CD4-positive, alpha-beta T cell (primary cell): ENCODE results near the gene TMEM258. TPM values are rescaled to one million over a fixed set of nuclear protein-coding genes. Genes with fewer than 3 reads are reported as not detected.

ENCODE experiments used
- ATAC-seq: fragments of 200-7000 bp; cut with Tn5 transposase; one replicate; pipeline ENCODE4 v1.10.0; 2022; ENCODE audit warnings: mild to moderate bottlenecking; ENCODE audit not compliant: poor library complexity
- CTCF ChIA-PET: fragments of 350-600 bp; sonication (Branson Sonifier 250); formaldehyde crosslinking; loops from one replicate; lab custom pipeline; 2021; ENCODE audit warnings: antibody characterized with exemption, inconsistent platforms; lab: Charles Lee
- POLR2A ChIA-PET: fragments of 350-600 bp; sonication (Branson Sonifier 250); formaldehyde crosslinking; loops from one replicate; lab custom pipeline; 2021; ENCODE audit warnings: antibody characterized with exemption, inconsistent platforms; lab: Charles Lee
- DNase-seq, 14 experiments: peaks; one replicate each; pipeline ENCODE4 v3.0.0-alpha.2; 2013 to 2020; ENCODE audit warnings: mixed read lengths in 2 of 14
- H3K27ac ChIP-seq, 2 donors: one replicate each; pipeline versions ENCODE4 v1.5.1 to v1.7.0; 2013; ENCODE audit warnings: low read length in 2 of 2, low read depth in 1 of 2, mild to moderate bottlenecking in 1 of 2
- H3K27me3 ChIP-seq, 2 experiments: 1 replicate in 1 of 2; 2 replicates in 1 of 2; pipeline versions ENCODE4 v1.6.1 to v1.7.0; 2013; ENCODE audit warnings: low read length in 2 of 2, control low read depth in 1 of 2, mild to moderate bottlenecking in 1 of 2, moderate library complexity in 1 of 2; ENCODE audit not compliant: insufficient read depth in 2 of 2, control insufficient read depth in 1 of 2
- H3K36me3 ChIP-seq: one replicate; pipeline ENCODE4 v1.6.1; 2013; ENCODE audit warnings: low read length, control low read depth; ENCODE audit not compliant: insufficient read depth
- H3K4me1 ChIP-seq: one replicate; pipeline ENCODE4 v1.6.1; 2013; ENCODE audit warnings: low read length, control low read depth; ENCODE audit not compliant: insufficient read depth
- H3K4me3 ChIP-seq: one replicate; pipeline ENCODE4 v1.5.1; 2013; ENCODE audit warnings: mild to moderate bottlenecking, low read length, moderate library complexity
- H3K9me3 ChIP-seq, 2 experiments: 1 replicate in 1 of 2; 2 replicates in 1 of 2; pipeline versions ENCODE4 v1.6.1 to v1.7.0; 2013; ENCODE audit warnings: low read length in 2 of 2, mild to moderate bottlenecking in 2 of 2, control low read depth in 1 of 2, moderate library complexity in 1 of 2; ENCODE audit not compliant: control insufficient read depth in 1 of 2, insufficient read depth in 1 of 2
- H3K27ac Mint-ChIP-seq: one replicate; pipeline ENCODE4 v1.8.0; 2020; ENCODE audit warnings: mixed read lengths
- H3K27me3 Mint-ChIP-seq: one replicate; pipeline ENCODE4 v1.8.0; 2021; ENCODE audit warnings: mixed read lengths
- H3K36me3 Mint-ChIP-seq: one replicate; pipeline ENCODE4 v1.8.0; 2021; ENCODE audit warnings: low read depth, mixed read lengths
- H3K4me1 Mint-ChIP-seq: one replicate; pipeline ENCODE4 v1.8.0; 2021; ENCODE audit warnings: low read depth, mixed read lengths
- H3K4me3 Mint-ChIP-seq: one replicate; pipeline ENCODE4 v1.8.0; 2020; ENCODE audit warnings: mild to moderate bottlenecking, mixed read lengths
- H3K9me3 Mint-ChIP-seq: one replicate; pipeline ENCODE4 v1.8.0; 2020; ENCODE audit warnings: mixed read lengths
- intact Hi-C, 2 experiments: fragments of 100-400 bp; cut with DNase I in 1 of 2; cut with micrococcal nuclease in 1 of 2; formaldehyde crosslinking; loops; one replicate each; pipeline versions ENCODE4 v1.15.1 to v1.9.0; 2023 to 2025; cut with DNase I, micrococcal nuclease
- total RNA-seq, 174 experiments: library from RNA in 2 of 174; stranded (reverse) in 2 of 174; gene quantifications; one replicate each; pipeline ENCODE4 v1.2.3 and lab custom pipeline; 2021 to 2026
- TF ChIP-seq, protein P1 (sequence below): fragments of 200-600 bp; IDR thresholded peaks from one replicate; pipeline ENCODE4 v1.8.0; 2022; ENCODE audit warnings: antibody characterized with exemption, mild to moderate bottlenecking

The TMEM258 gene
- total RNA-seq, 2 experiments from 2014 or later = 55.2 to 56.0 TPM

- intact Hi-C loops = no loop called here
- H3K4me1 Mint-ChIP-seq = peaks cover 14% of the 10 kb centered on the region
- Histone ChIP-seq H3K27ac (no peak overlapping the region), H3K4me3 (peak overlapping the region; percentile 64), H3K36me3 (no peaks in the 10 kb centered on the region), H3K27me3 (peaks cover 15 to 29% of the 10 kb centered on the region in 2 experiments), H3K4me1 (peaks cover 29% of the 10 kb centered on the region), H3K9me3 (peaks cover 0 to 11% of the 10 kb centered on the region in 2 experiments)
- ChIA-PET CTCF (interaction anchor here (2.5 to 3.7 kb wide), 2 partner anchors 11 to 30 kb away, joined by 12 to 18 read pairs; partner anchors contain the start of gene FADS1), POLR2A (no interaction called here)
- no peaks in the 10 kb centered on the region for H3K9me3 Mint-ChIP-seq
- TF ChIP-seq, protein P1, sequence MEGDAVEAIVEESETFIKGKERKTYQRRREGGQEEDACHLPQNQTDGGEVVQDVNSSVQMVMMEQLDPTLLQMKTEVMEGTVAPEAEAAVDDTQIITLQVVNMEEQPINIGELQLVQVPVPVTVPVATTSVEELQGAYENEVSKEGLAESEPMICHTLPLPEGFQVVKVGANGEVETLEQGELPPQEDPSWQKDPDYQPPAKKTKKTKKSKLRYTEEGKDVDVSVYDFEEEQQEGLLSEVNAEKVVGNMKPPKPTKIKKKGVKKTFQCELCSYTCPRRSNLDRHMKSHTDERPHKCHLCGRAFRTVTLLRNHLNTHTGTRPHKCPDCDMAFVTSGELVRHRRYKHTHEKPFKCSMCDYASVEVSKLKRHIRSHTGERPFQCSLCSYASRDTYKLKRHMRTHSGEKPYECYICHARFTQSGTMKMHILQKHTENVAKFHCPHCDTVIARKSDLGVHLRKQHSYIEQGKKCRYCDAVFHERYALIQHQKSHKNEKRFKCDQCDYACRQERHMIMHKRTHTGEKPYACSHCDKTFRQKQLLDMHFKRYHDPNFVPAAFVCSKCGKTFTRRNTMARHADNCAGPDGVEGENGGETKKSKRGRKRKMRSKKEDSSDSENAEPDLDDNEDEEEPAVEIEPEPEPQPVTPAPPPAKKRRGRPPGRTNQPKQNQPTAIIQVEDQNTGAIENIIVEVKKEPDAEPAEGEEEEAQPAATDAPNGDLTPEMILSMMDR = no peak
- H3K27ac Mint-ChIP-seq = no peak overlapping the region
- no peaks in the 10 kb centered on the region for H3K36me3 Mint-ChIP-seq
- DNase-seq = peak in 3 of 14 experiments; percentile 14 to 45 (median 38)
- H3K4me3 Mint-ChIP-seq = peak overlapping the region; percentile 79
- ATAC-seq = no peak
- peaks cover 65% of the 10 kb centered on the region for H3K27me3 Mint-ChIP-seq
These were observed 34.7 kb upstream of the TMEM258 start for GRCh38 chr11:61826930-61827570.

DNA sequence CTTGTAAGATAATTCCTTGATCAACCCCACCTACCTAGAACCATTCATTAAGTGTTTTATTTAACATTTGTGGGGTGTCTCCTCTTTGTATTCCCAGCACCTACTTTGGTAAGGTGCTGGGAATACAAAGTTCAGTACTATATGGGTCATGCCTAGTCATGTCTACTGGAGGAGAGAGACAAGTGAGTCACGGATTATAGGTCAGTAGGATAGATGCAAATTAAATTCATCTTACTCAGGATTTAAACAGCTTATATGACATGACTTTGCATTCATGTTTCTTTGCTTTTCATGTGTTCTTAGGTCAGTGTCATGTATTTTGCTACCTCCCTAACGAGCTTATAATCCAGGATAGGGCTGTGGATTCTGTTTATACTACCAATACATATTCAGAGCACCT is 27.8 kb upstream of the TMEM258 start:
- H3K27ac ChIP-seq = no peak overlapping the region
- POLR2A ChIA-PET = no interaction called here
- TF ChIP-seq, protein P1 = no peak
- Mint-ChIP-seq H3K27ac (no peak overlapping the region), H3K9me3 (no peaks in the 10 kb centered on the region), H3K27me3 (peaks cover 42% of the 10 kb centered on the region), H3K4me1 (peaks cover 11% of the 10 kb centered on the region), H3K4me3 (no peak overlapping the region), H3K36me3 (no peaks in the 10 kb centered on the region)
- H3K27me3 ChIP-seq = peaks cover 18 to 19% of the 10 kb centered on the region in 2 experiments
- intact Hi-C loops = no loop called here
- DNase-seq (no peak), ATAC-seq (no peak)
- CTCF ChIA-PET = interaction anchor here (1.0 kb wide), 1 partner anchor 23 kb away, joined by 3 read pairs; no protein-coding TSS in a partner anchor
- H3K4me1 ChIP-seq = peaks cover 20% of the 10 kb centered on the region
- no peaks in the 10 kb centered on the region for H3K36me3 ChIP-seq
- no peaks in the 10 kb centered on the region for H3K9me3 ChIP-seq
- H3K4me3 ChIP-seq = no peak overlapping the region

GRCh38 chr11:61817471-61818202 is 25.2 kb upstream of the TMEM258 start:
- POLR2A ChIA-PET = interaction anchor here (1.3 to 1.4 kb wide), 2 partner anchors 21 to 150 kb away, joined by 3 to 6 read pairs; partner anchors contain the start of gene FTH1
- H3K9me3 ChIP-seq = peaks cover 0 to 7% of the 10 kb centered on the region in 2 experiments
- intact Hi-C loops = no loop called here
- Mint-ChIP-seq H3K4me1 (peaks cover 13% of the 10 kb centered on the region), H3K27ac (no peak overlapping the region), H3K4me3 (peak overlapping the region; percentile 72), H3K27me3 (peaks cover 54% of the 10 kb centered on the region), H3K9me3 (no peaks in the 10 kb centered on the region), H3K36me3 (no peaks in the 10 kb centered on the region)
- TF ChIP-seq, protein P1 = no peak
- CTCF ChIA-PET = interaction anchor here (0.9 to 6.7 kb wide), 4 partner anchors 11 to 265 kb away, joined by 3 to 50 read pairs (median 11); partner anchors contain the start of gene FADS2
- DNase-seq = no peak
- ATAC-seq = no peak
- peak overlapping the region; percentile 71 for H3K4me3 ChIP-seq
- no peaks in the 10 kb centered on the region for H3K36me3 ChIP-seq
- peaks cover 19 to 31% of the 10 kb centered on the region in 2 experiments for H3K27me3 ChIP-seq
- no peak overlapping the region for H3K27ac ChIP-seq
- peaks cover 26% of the 10 kb centered on the region for H3K4me1 ChIP-seq
